ENCODE results near the gene PAQR3.

GRCh38 chr4:78960926-78961325, 21.7 kb upstream of the PAQR3 start:
- TF ChIP-seq, protein P1, sequence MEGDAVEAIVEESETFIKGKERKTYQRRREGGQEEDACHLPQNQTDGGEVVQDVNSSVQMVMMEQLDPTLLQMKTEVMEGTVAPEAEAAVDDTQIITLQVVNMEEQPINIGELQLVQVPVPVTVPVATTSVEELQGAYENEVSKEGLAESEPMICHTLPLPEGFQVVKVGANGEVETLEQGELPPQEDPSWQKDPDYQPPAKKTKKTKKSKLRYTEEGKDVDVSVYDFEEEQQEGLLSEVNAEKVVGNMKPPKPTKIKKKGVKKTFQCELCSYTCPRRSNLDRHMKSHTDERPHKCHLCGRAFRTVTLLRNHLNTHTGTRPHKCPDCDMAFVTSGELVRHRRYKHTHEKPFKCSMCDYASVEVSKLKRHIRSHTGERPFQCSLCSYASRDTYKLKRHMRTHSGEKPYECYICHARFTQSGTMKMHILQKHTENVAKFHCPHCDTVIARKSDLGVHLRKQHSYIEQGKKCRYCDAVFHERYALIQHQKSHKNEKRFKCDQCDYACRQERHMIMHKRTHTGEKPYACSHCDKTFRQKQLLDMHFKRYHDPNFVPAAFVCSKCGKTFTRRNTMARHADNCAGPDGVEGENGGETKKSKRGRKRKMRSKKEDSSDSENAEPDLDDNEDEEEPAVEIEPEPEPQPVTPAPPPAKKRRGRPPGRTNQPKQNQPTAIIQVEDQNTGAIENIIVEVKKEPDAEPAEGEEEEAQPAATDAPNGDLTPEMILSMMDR (IDR thresholded peaks at IDR 0.05) = no peak
- no peak for TF ChIP-seq POLR2A (IDR thresholded peaks at IDR 0.05)

Measured in heart left ventricle (tissue), 13 donors.